Measurements from ENCODE around the gene MKS1.

MKS1 gene

DNA sequence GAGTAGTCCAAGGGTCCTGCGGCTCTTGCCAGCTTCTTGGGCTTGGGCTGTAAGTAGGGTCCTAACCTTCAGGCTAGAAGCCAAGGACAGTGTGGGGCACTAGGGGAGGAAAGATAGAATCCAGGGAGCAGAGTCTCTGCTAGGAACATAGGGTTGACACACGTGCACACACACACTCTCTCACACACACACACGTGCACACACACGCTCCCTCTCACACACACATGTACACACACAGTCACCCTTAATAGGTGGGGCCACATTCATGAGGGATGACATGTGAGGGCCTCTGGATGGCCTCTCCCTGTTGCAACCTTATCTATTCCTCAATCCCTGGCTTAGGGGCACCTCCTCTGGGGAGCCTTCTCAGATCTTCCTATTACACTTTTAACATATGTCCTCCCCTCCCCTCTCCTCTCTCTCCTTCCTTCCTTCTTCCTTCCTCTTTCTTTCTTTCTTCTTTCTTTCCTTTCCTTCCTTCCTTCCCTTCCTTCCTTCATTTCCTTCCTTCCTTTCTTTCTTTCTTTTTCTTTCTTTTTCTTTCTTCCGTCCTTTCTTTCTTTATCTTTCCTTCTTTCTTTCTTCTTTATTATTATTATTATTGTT is 23.4 kb downstream of the MKS1 start:
- no peak overlapping the region for H3K4me3 ChIP-seq (ENCODE audit: low read depth, low read length)
- TF ChIP-seq, protein P1, sequence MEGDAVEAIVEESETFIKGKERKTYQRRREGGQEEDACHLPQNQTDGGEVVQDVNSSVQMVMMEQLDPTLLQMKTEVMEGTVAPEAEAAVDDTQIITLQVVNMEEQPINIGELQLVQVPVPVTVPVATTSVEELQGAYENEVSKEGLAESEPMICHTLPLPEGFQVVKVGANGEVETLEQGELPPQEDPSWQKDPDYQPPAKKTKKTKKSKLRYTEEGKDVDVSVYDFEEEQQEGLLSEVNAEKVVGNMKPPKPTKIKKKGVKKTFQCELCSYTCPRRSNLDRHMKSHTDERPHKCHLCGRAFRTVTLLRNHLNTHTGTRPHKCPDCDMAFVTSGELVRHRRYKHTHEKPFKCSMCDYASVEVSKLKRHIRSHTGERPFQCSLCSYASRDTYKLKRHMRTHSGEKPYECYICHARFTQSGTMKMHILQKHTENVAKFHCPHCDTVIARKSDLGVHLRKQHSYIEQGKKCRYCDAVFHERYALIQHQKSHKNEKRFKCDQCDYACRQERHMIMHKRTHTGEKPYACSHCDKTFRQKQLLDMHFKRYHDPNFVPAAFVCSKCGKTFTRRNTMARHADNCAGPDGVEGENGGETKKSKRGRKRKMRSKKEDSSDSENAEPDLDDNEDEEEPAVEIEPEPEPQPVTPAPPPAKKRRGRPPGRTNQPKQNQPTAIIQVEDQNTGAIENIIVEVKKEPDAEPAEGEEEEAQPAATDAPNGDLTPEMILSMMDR (IDR thresholded peaks at IDR 0.05; ENCODE audit: control insufficient read depth, extremely low read depth, insufficient read depth): no peak
- no peak for DNase-seq (ENCODE audit: low read depth)

DNA sequence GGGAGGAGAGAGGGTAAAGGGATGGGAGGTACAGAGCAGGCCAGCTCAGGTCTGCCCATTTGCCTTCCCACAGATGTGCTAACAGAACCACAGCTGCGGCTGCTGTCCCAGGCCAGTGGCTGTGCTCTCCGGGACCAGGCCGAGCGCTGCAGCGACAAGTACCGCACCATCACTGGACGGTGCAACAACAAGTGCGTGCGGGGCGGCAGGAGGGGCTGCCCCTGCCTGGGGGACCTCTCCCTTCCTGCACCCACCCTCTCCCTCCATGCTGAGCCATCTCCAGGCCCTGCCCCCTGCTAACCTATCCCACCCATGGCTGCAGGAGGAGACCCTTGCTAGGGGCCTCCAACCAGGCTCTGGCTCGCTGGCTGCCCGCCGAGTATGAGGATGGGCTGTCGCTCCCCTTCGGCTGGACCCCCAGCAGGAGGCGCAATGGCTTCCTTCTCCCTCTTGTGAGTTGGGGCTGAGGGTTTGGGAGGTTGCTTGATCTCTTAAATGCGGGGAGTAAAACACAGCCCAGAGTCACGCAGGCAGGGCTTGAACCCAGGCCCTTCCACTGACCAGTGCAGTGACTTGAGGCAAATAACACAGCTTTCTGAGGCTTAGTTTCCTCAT is 25.3 kb downstream of the MKS1 start:
- no peak overlapping the region for H3K4me3 ChIP-seq (ENCODE audit: low read depth, low read length)

DNA sequence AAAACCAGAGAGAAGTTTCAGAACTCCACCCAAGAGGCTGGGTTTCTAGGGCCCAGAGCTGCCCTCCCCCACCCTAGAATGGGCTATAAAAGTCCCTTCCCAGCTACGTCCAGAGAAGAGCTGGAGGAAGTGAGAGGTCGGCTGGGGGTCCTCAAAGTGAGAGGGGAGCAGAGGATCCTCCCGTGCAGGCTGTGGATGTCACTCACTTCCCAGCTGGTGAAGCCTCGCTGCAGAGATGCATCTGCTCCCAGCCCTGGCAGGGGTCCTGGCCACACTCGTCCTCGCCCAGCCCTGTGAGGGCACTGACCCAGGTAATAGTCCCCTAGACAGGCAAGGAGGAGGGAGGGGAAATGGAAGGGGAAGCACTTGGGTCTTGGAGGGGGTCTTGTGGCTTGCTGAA is 26.4 kb downstream of the MKS1 start, which contains the start of gene EPX:
Gene EPX, plus strand, starts transcription at position 115 of the 400 bp plus-strand sequence. Its CDS starts 121 bp downstream, at position 236.
- TF ChIP-seq, protein P1 (IDR thresholded peaks at IDR 0.05; ENCODE audit: control insufficient read depth, extremely low read depth, insufficient read depth): no peak
- DNase-seq (ENCODE audit: low read depth): no peak

More for the DNA sequence above, 25.3 kb downstream of the MKS1 start:
- no peak for DNase-seq (ENCODE audit: low read depth)
- TF ChIP-seq, protein P1 (IDR thresholded peaks at IDR 0.05; ENCODE audit: control insufficient read depth, extremely low read depth, insufficient read depth): no peak

DNA sequence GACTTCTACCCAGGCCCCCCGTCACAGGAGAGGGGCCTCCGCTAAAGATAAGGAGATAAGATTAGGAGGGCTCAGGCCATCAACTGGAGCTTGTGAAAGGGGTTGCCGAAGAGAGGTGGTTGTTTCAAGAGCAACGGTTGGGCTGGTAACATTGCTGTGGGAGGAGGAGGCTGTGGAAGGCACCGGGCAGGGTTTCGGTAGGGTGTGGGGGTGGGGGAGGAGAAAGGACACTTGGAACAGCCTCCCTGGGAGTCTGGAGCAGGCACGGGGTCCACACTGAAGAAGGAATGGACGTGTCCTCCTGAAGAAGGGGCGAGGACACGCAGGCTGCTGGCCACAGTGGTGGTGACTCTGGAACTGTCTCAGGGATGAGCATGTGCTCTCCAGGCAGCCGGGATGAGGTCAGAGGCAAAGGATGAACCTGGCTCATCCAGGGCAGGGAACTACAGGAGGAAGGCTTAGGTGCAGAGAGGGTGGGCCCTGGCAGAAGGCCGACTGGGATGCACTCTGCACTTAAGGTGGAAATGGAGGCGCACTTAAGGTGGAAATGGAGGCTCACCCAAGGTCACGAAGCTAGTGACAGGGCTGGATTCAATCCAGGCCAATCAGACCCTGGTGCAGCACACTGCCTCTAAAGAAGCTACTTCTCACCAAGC is 27.7 kb downstream of the MKS1 start:
- TF ChIP-seq, protein P1 (IDR thresholded peaks at IDR 0.05; ENCODE audit: control insufficient read depth, extremely low read depth, insufficient read depth): no peak
- H3K4me3 ChIP-seq (ENCODE audit: low read depth, low read length): no peak overlapping the region
- DNase-seq (ENCODE audit: low read depth): no peak

More for the DNA sequence above, 26.4 kb downstream of the MKS1 start, which contains the start of gene EPX:
- no peak within 1 kb of the TSS for H3K4me3 ChIP-seq (ENCODE audit: low read depth, low read length)

DNA sequence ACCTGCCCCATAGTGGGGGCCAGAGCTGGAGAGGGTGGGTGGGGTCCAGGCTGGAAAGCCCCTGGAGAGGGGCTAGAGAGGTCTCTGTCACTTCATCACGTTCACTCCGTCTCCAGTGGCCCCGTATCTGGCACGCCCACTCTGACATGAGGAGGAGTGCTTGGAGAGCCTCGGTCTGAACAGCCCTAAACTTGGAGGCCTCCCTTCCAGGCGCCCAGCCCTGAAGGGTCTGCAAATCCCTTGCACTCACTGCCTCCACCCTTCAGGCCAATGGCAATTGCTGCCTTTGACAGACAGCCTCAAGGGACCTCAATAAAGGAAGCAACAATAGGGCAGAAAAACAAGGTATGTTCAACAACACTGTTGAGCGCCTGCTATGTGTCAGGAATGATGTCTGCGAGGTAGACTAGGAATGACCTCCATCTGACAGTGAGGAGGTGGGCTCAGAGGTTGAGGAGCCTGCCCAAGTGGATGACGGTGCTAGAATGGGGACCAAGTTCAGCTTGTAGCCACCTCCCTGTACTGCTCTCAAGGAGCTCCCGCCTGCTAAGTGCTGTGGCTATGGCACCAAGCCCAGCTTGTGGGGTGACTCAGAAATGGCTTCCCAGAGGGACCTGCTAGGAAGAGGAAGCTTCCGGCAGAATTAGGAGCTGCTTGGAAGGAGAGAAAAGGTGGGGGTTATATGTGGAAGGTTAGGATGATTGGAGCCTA is 29.5 kb downstream of the MKS1 start:
- TF ChIP-seq, protein P1 (IDR thresholded peaks at IDR 0.05; ENCODE audit: control insufficient read depth, extremely low read depth, insufficient read depth): no peak
- H3K4me3 ChIP-seq (ENCODE audit: low read depth, low read length): no peak overlapping the region
- DNase-seq (ENCODE audit: low read depth): no peak

DNA sequence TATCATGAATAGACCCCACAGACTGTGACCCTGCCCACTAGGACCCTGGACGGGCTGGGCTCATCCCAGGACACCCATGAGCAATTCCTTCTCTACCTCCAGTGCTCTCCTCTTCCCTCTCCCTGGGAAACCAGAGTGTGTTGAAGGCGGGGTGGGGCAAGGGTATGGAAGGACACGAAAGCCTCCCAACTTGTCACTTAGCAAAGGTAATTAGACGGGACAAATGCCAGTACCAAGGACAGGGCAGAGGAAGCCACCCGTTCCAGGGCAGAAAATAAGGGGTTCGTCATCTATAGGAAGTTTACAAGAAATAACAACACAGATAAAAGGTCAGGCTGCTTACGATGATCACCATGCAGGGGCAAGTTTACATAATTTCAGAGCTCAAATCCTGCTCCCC is 31.4 kb downstream of the MKS1 start:
- DNase-seq (ENCODE audit: low read depth): no peak
- TF ChIP-seq, protein P1 (IDR thresholded peaks at IDR 0.05; ENCODE audit: control insufficient read depth, extremely low read depth, insufficient read depth): no peak

More for the DNA sequence above, 31.4 kb downstream of the MKS1 start:
- no peak overlapping the region for H3K4me3 ChIP-seq (ENCODE audit: low read depth, low read length)

All from LNCaP clone FGC (cell line).